Adipocyte (in vitro differentiated cells): ENCODE results near the gene CHMP4A.
A peak's percentile ranks its signal among the peaks of the same experiment; 100 is the strongest.

Source experiments
- DNase-seq: peaks from one replicate; pipeline ENCODE4 v3.0.0-alpha.2; 2015; ENCODE audit warnings: low read depth
- H3K27me3 ChIP-seq: replicated peaks from 2 replicates; pipeline ENCODE4 v1.7.0; 2013; ENCODE audit warnings: mild to moderate bottlenecking, low read length, moderate library complexity; ENCODE audit not compliant: control insufficient read depth, insufficient read depth
- H3K36me3 ChIP-seq: 2 replicates; pipeline ENCODE4 v1.7.0; 2013; ENCODE audit warnings: low read length, mild to moderate bottlenecking, moderate library complexity; ENCODE audit not compliant: control insufficient read depth, insufficient read depth, severe bottlenecking
- H3K4me1 ChIP-seq: 2 replicates; pipeline ENCODE4 v1.7.0; 2013; ENCODE audit warnings: mild to moderate bottlenecking, low read length, moderate library complexity; ENCODE audit not compliant: control insufficient read depth, insufficient read depth
- H3K4me3 ChIP-seq: 2 replicates; pipeline ENCODE4 v1.7.0; 2013; ENCODE audit warnings: mild to moderate bottlenecking, low read length, moderate library complexity
- H3K9ac ChIP-seq: 2 replicates; pipeline ENCODE4 v1.7.0; 2013; ENCODE audit warnings: mild to moderate bottlenecking, low read length, moderate library complexity
- H3K9me3 ChIP-seq: 2 replicates; pipeline ENCODE4 v1.7.0; 2013; ENCODE audit warnings: mild to moderate bottlenecking, low read length, moderate library complexity; ENCODE audit not compliant: control insufficient read depth

Gene CHMP4A

DNA sequence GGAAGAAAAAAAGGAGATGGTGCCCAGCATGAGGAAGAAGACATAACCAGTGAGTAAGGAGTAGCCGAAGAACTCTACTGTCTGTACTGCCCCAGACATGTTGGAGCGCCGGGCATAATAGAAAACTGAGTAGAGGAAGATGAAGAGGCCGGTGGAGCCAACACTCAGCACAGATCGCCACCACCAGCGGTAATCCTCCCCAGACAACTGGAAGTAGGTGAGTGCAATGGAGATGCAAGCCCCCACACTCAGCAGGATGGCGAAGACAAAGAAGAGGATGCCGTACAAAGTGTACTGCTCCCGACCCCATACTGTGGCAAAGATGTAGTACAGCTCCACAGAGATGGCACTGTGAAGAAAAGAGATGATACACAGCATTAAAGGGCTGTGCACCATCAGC lies 23.8 kb downstream of the CHMP4A start:
- H3K27me3 ChIP-seq: no peaks in the 10 kb centered on the region
- no peak overlapping the region for H3K4me3 ChIP-seq
- no peak for DNase-seq
- no peaks in the 10 kb centered on the region for H3K9me3 ChIP-seq
- peaks cover 44% of the 10 kb centered on the region for H3K36me3 ChIP-seq
- H3K9ac ChIP-seq: peak overlapping the region; percentile 92
- peaks cover 26% of the 10 kb centered on the region for H3K4me1 ChIP-seq

GRCh38 chr14:24189059-24189375 lies 24.3 kb downstream of the CHMP4A start:
- H3K4me3 ChIP-seq: peak overlapping the region; percentile 91
- DNase-seq: no peak
- H3K36me3 ChIP-seq: peaks cover 49% of the 10 kb centered on the region

DNA sequence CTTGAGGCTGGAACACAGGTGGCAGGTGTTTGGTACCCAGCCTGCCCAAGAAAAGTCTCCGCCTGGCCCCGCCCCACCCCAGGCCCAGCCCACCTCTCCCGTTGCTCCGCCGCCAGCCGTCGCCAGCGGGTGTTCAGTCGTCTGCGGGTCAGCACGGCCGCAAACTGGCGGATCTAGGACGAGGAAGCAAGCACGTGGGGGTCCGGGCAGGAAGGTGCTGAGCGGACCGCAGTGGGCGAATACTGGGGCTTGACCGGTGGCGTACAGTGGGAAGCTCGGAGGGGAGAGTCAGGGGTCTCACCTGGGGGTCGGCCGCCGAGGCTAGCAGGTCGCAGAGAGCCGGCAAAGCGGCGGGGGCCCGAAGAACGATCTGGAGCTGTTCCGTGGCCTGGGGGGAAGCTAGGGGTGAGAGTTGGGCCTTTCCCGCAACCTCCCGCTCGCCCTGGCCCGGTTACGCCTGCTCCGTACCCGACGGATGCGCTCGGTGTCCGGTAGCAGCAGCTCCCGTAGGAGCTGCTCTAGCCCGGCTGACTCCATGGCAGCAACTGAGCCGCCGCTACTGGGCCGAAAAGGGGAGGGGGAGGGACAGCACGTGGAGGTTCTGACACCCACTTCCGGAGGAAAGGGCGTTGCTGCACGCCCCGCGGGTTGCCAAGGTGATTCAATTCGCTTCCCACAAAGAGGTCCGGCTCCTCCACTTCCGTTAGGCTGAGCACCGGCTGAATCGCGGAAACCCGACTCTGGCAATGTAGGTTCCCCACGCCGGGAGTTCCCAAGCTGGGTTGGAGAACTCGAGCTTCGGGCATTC lies 24.8 kb downstream of the CHMP4A start, which contains the start of gene IPO4:
Gene IPO4, minus strand, starts transcription at position 566 of the 808 bp plus-strand sequence. Its CDS starts 29 bp downstream, at position 537.
- DNase-seq: peak; percentile 99
- Histone ChIP-seq H3K9me3 (no peaks in the 10 kb centered on the region), H3K9ac (peak within 1 kb of the TSS; percentile 92), H3K4me1 (peaks cover 20% of the 10 kb centered on the region), H3K36me3 (peaks cover 53% of the 10 kb centered on the region), H3K27me3 (no peaks in the 10 kb centered on the region), H3K4me3 (peak within 1 kb of the TSS; percentile 91)

More at GRCh38 chr14:24189059-24189375, 24.3 kb downstream of the CHMP4A start:
- peak overlapping the region; percentile 92 for H3K9ac ChIP-seq
- peaks cover 22% of the 10 kb centered on the region for H3K4me1 ChIP-seq
- H3K27me3 ChIP-seq: no peaks in the 10 kb centered on the region
- no peaks in the 10 kb centered on the region for H3K9me3 ChIP-seq

DNA sequence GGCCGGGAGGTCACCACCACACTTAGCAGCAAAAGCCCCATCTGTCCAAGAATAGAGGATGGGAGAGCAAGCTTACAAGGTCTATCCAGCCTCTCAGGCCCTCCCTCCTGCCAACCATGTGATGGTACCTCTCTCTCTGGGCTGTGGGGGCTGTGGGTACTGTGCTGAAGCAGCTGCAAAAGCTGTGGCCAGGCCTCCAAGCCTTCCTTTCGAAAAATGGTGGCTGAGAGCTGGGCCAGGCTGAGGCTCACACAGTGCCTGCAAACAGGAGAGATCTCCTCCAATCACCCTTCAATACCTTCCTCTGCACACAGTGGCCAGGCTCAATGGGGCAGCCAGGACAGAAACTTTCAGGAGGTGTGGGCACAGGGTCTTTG lies 25.8 kb downstream of the CHMP4A start:
- H3K27me3 ChIP-seq: no peaks in the 10 kb centered on the region
- DNase-seq: no peak
- peak overlapping the region; percentile 91 for H3K4me3 ChIP-seq
- H3K4me1 ChIP-seq: peaks cover 20% of the 10 kb centered on the region
- H3K9ac ChIP-seq: peak overlapping the region; percentile 92
- peaks cover 57% of the 10 kb centered on the region for H3K36me3 ChIP-seq
- no peaks in the 10 kb centered on the region for H3K9me3 ChIP-seq

DNA sequence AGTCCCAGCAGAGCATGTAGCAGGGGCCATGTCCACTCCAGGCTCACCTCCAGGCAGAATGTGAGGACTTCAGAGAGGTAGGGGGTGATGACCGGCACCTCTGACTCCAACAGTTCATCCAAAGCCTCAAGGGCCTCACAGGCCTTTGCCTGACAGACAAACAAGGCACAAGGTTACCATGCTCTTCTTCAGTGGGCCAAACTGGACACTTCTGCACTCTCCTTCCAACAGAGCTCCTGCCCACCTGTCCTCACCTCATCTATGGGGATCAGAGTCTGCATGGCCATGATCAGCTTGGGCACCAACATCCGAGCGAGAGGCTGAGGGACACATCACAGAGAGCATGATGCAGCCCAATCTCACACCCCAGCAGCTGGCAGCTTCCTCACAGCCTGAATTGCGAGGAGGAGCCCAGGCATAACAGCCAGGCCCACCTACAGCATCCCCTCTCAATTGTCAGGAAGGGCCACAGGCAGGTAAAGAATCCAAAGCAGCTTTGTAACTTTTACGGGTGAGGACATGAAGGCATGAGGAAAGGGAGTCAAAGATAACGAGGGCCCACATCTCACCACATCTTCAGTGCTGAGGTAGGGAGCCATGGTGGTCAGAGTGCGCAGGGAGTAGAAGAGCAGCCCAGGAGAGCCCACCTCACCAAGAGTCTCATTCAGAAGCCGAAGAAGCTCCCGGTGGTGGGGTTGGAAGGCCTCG lies 26.3 kb downstream of the CHMP4A start:
- Histone ChIP-seq H3K4me1 (peaks cover 20% of the 10 kb centered on the region), H3K27me3 (no peaks in the 10 kb centered on the region), H3K36me3 (peaks cover 57% of the 10 kb centered on the region), H3K9ac (peak overlapping the region; percentile 92), H3K9me3 (no peaks in the 10 kb centered on the region), H3K4me3 (peak overlapping the region; percentile 91)
- no peak for DNase-seq

GRCh38 chr14:24185741-24186140 lies 27.5 kb downstream of the CHMP4A start:
- no peak overlapping the region for H3K4me3 ChIP-seq
- no peaks in the 10 kb centered on the region for H3K9me3 ChIP-seq
- H3K4me1 ChIP-seq: peaks cover 20% of the 10 kb centered on the region
- no peak overlapping the region for H3K9ac ChIP-seq
- DNase-seq: no peak
- no peaks in the 10 kb centered on the region for H3K27me3 ChIP-seq
- H3K36me3 ChIP-seq: peaks cover 66% of the 10 kb centered on the region

DNA sequence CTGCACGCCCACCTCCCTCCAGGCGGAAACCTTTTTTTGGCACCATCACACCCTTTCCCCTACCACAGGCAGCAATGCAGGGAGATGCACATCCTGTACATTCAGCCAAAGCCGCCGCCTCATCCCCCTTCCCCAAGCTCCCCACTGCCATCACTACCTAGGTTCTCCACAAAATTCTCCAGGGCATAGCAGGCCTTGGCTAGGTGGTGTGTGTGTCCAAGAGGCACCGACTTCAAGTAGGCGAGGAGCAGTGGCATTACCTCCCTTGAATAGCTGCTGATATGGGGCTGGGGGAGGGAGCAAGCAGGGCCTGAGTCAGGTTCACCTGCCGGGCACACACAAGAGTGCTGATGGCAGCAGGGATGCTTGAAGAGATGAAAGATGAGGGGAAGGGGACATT lies 28.3 kb downstream of the CHMP4A start:
- DNase-seq: no peak
- peaks cover 71% of the 10 kb centered on the region for H3K36me3 ChIP-seq
- no peak overlapping the region for H3K9ac ChIP-seq
- no peak overlapping the region for H3K4me3 ChIP-seq
- peaks cover 27% of the 10 kb centered on the region for H3K4me1 ChIP-seq
- H3K27me3 ChIP-seq: no peaks in the 10 kb centered on the region
- H3K9me3 ChIP-seq: no peaks in the 10 kb centered on the region

GRCh38 chr14:24184104-24184970 lies 29.0 kb downstream of the CHMP4A start:
- Histone ChIP-seq H3K27me3 (no peaks in the 10 kb centered on the region), H3K36me3 (peaks cover 76% of the 10 kb centered on the region), H3K9ac (no peak overlapping the region), H3K9me3 (no peaks in the 10 kb centered on the region), H3K4me3 (no peak overlapping the region), H3K4me1 (peaks cover 32% of the 10 kb centered on the region)
- DNase-seq: no peak

DNA sequence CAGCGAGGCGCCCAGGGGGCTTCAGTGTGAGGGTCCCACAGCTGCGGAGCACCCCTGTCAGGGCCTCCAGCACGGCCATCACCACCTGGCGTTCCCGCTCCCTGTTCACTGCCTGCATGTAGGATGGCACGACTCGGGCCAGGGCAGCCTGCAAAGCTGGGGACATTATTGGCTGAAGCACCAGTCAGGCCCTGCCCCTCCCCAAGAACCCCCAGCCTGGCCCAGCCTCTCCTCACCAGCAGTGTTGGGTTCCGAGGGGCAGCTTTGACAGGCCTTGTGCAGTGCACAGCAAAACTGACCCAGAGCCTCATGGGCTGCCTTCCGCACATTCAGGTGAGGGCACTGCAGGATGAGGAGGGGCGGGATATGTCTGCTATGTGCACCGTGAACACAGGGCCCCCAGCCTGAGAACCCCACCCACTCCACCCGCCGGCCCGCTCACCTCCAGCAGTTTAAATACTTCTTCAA lies 30.2 kb downstream of the CHMP4A start:
- no peak for DNase-seq
- Histone ChIP-seq H3K4me3 (no peak overlapping the region), H3K4me1 (peaks cover 28% of the 10 kb centered on the region), H3K27me3 (no peaks in the 10 kb centered on the region), H3K9ac (no peak overlapping the region), H3K36me3 (peaks cover 85% of the 10 kb centered on the region), H3K9me3 (no peaks in the 10 kb centered on the region)

DNA sequence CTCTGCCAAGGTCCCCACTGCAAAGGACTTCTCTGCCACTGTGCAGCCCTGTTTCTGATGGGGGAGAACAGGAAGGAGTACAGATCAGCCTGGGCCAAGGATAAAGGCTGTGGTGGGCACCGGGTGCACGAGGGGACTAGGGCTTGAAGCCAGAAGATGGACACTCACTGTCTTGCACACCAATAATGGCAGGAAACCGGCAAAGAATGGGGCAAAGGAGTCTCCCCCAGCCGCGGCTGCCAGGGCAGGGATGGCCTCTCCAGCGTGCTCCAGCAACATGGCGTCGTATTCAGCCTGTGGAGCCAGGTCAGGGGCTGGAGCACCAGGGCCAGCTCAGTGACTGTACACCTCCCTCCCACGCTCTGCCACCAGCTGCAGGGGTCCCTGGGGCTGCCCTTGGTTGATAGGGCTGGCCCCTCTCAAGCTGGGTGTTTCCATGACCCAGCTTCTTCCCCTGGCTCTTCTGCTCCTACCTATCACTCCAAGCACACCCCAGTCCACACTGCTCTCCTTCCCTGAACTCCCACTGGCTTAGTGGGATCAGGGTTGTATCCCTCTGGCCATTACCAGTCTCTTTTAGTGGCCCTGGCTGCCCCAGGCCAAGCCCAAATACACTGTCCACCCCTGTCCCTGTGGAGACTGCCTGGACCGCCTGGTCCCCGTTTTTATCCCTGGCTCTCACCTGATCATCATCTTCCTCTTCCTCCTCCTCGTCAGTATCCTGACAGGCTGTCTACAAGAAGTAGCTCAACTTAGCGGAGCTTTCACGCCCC lies 31.0 kb downstream of the CHMP4A start:
- H3K9ac ChIP-seq: no peak overlapping the region
- H3K36me3 ChIP-seq: peaks cover 88% of the 10 kb centered on the region
- H3K4me3 ChIP-seq: no peak overlapping the region
- no peaks in the 10 kb centered on the region for H3K27me3 ChIP-seq
- peaks cover 21% of the 10 kb centered on the region for H3K4me1 ChIP-seq
- H3K9me3 ChIP-seq: no peaks in the 10 kb centered on the region
- DNase-seq: no peak
